ENCODE measurements around the gene MZT2A.
"Not testable (repeated sequence)": the region's sequence is repeated elsewhere in the genome, so short reads cannot be mapped to it uniquely, and the experiment has no call there.

DNA sequence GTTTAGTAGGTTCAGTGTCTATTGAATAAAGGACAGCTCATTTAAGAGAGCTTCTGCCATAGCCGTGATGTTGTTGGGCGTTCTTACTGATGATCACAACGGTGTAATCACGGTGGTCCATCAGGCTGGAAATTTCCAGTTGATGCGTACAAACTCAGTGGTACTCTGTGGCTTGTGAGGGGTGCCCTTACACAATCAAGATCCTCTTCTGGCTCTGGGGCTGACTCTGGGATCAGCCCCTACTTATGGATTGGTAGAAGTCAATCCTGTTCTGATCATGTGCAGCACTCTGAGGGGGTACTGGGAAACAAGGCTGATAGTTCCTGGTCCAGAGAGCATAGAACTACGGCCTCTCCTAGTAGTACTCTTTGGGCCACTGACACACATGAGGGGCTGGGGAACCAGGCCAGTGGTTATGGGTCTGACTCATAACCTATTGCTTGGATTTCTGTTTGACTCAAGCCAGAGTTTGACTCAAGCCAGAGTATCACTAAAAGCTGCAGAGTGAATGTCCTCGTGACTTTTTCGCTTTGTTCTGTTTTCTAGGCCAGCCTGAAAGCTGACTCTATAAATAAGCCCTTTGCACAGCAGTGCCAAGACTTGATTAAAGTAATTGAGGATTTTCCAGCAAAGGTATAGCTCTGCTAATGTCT is 6.2 kb upstream of the MZT2A start:
- TF ChIP-seq, protein P1, sequence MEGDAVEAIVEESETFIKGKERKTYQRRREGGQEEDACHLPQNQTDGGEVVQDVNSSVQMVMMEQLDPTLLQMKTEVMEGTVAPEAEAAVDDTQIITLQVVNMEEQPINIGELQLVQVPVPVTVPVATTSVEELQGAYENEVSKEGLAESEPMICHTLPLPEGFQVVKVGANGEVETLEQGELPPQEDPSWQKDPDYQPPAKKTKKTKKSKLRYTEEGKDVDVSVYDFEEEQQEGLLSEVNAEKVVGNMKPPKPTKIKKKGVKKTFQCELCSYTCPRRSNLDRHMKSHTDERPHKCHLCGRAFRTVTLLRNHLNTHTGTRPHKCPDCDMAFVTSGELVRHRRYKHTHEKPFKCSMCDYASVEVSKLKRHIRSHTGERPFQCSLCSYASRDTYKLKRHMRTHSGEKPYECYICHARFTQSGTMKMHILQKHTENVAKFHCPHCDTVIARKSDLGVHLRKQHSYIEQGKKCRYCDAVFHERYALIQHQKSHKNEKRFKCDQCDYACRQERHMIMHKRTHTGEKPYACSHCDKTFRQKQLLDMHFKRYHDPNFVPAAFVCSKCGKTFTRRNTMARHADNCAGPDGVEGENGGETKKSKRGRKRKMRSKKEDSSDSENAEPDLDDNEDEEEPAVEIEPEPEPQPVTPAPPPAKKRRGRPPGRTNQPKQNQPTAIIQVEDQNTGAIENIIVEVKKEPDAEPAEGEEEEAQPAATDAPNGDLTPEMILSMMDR (conservative IDR thresholded peaks at IDR 0.05 in 1 of 2, IDR thresholded peaks at IDR 0.05 in 1 of 2; ENCODE audit: low read depth in 1 of 2, low read length in 2 of 2), result not testable (repeated sequence)
- TF ChIP-seq EZH2 (IDR thresholded peaks at IDR 0.05; ENCODE audit: low read length, missing control alignments), result not testable (repeated sequence)
